K562 treated with DMSO at 1 percent for 24 hours (cell line): ENCODE data around the gene SPTLC3. TPM values are rescaled to one million over a fixed set of nuclear protein-coding genes. Genes with fewer than 3 reads are reported as not detected.

Experiments used
- total RNA-seq: library from RNA; unstranded; fragments of 300-600 nt; gene quantifications from 2 replicates; pipeline ENCODE4 v1.2.3, GENCODE V29; 2022; ENCODE audit warnings: low read depth; ENCODE audit not compliant: insufficient read depth

Gene SPTLC3
- total RNA-seq, result not detected in 2 replicates

GRCh38 chr20:13008761-13009681 lies at the start of gene SPTLC3:
SPTLC3 (plus strand) TSS chr20:13008972; CDS start chr20:13009268, 296 bp downstream.

Other genes with a start within 250 kb of the SPTLC3 start
- not detected in 2 replicates for gene ISM1, start 212.3 kb downstream of the SPTLC3 start, total RNA-seq